H1 (cell line): ENCODE data around the gene ADGRL3. TPM values are rescaled to one million over a fixed set of nuclear protein-coding genes. Genes with fewer than 3 reads are reported as not detected.

Experiments
- CTCF ChIA-PET: fragments of 300-600 bp; sonication (Branson Sonifier 250); formaldehyde crosslinking; loops from one replicate; lab custom pipeline; 2021; ENCODE audit not compliant: partially characterized antibody; lab: Charles Lee
- POLR2A ChIA-PET: fragments of 300-600 bp; sonication (Branson Sonifier 250); formaldehyde crosslinking; loops from one replicate; lab custom pipeline; 2021; ENCODE audit warnings: inconsistent platforms; ENCODE audit not compliant: partially characterized antibody; lab: Charles Lee
- DNase-seq, 2 experiments: peaks; one replicate each; pipeline versions ENCODE4 v3.0.0 to v3.0.0-alpha.2; 2010 to 2022; ENCODE audit warnings: low spot score in 2 of 2, low read depth in 1 of 2, mixed read lengths in 1 of 2
- FAIRE-seq: peaks from 2 replicates; lab custom pipeline; 2011; peaks lifted over from hg19 to GRCh38; lab: Jason Lieb, UNC
- H2AFZ ChIP-seq: 2 replicates; pipeline ENCODE4 v1.8.1; 2012; ENCODE audit warnings: low read length, inconsistent platforms
- H2AK5ac ChIP-seq: 2 replicates; pipeline ENCODE4 v1.6.1; 2013; ENCODE audit warnings: low read depth, low read length
- H2BK120ac ChIP-seq: replicated peaks from 2 replicates; pipeline ENCODE3; 2013; ENCODE audit warnings: low read depth, low read length, inconsistent platforms
- H2BK12ac ChIP-seq: 2 replicates; pipeline ENCODE4 v1.6.1; 2013; ENCODE audit warnings: low read depth, low read length
- H2BK15ac ChIP-seq: 2 replicates; pipeline ENCODE4 v1.6.1; 2013; ENCODE audit warnings: low read length
- H2BK20ac ChIP-seq: 2 replicates; pipeline ENCODE4 v1.6.1; 2013; ENCODE audit warnings: low read length
- H2BK5ac ChIP-seq: 2 replicates; pipeline ENCODE4 v1.6.1; 2013; ENCODE audit warnings: low read depth, low read length
- H3K14ac ChIP-seq: 2 replicates; pipeline ENCODE4 v1.6.1; 2013; ENCODE audit warnings: inconsistent platforms; ENCODE audit not compliant: insufficient read length
- H3K18ac ChIP-seq: 2 replicates; pipeline ENCODE4 v1.6.1; 2013; ENCODE audit warnings: low read length; ENCODE audit errors: extremely low read depth
- H3K23ac ChIP-seq: 2 replicates; pipeline ENCODE4 v1.6.1; 2013; ENCODE audit warnings: inconsistent platforms; ENCODE audit not compliant: insufficient read length
- H3K23me2 ChIP-seq: 2 replicates; pipeline ENCODE4 v1.6.1; 2013; ENCODE audit warnings: low read depth, low read length
- H3K27ac ChIP-seq: 2 replicates; pipeline ENCODE4 v1.6.1; 2011; ENCODE audit warnings: low read depth, low read length, inconsistent platforms
- H3K27me3 ChIP-seq, 4 experiments: replicated peaks in 1 of 4; 1 replicate in 1 of 4; 2 replicates in 3 of 4; pipeline versions ENCODE4 v1.6.1 to v1.8.1; 2011 to 2013; ENCODE audit warnings: low read length in 3 of 4, mild to moderate bottlenecking in 3 of 4, inconsistent platforms in 2 of 4, mixed read lengths in 2 of 4, moderate library complexity in 1 of 4; ENCODE audit not compliant: control insufficient read depth in 3 of 4, insufficient read depth in 3 of 4; ENCODE audit errors: extremely low read depth in 1 of 4
- H3K36me3 ChIP-seq, 4 experiments: 2 replicates each; pipeline versions ENCODE4 v1.6.1 to v1.8.1; 2011 to 2013; ENCODE audit warnings: mild to moderate bottlenecking in 4 of 4, low read length in 3 of 4, moderate library complexity in 2 of 4, control low read depth in 1 of 4, inconsistent platforms in 1 of 4; ENCODE audit not compliant: insufficient read depth in 4 of 4, control insufficient read depth in 2 of 4
- H3K4ac ChIP-seq: replicated peaks from 2 replicates; pipeline ENCODE3; 2013; ENCODE audit warnings: low read length, low read depth, mixed read lengths, inconsistent platforms; ENCODE audit not compliant: insufficient read length
- H3K4me1 ChIP-seq, 4 experiments: replicated peaks in 1 of 4; 1 replicate in 1 of 4; 2 replicates in 3 of 4; pipeline versions ENCODE4 v1.6.1 to v1.8.1; 2011 to 2013; ENCODE audit warnings: low read length in 3 of 4, inconsistent platforms in 2 of 4, mixed read lengths in 1 of 4; ENCODE audit not compliant: insufficient read depth in 4 of 4, control insufficient read depth in 3 of 4
- H3K4me2 ChIP-seq, 2 experiments: 2 replicates each; pipeline versions ENCODE4 v1.6.1 to v1.8.1; 2011 to 2013; ENCODE audit warnings: low read depth in 2 of 2, low read length in 2 of 2, control low read depth in 1 of 2, inconsistent platforms in 1 of 2, mild to moderate bottlenecking in 1 of 2; ENCODE audit not compliant: insufficient read depth in 1 of 2
- H3K4me3 ChIP-seq, 4 experiments: fragments of 200-600, 300-600 bp in 1 of 4; sonication (generic), shearing (Covaris generic), sonication (Bioruptor Twin) in 1 of 4; 2 replicates each; pipeline versions ENCODE4 v1.5.1 to v1.8.1; 2011 to 2016; ENCODE audit warnings: low read length in 4 of 4, low read depth in 3 of 4, control low read depth in 2 of 4, inconsistent platforms in 2 of 4, mild to moderate bottlenecking in 2 of 4, mixed read lengths in 1 of 4, moderate library complexity in 1 of 4; ENCODE audit not compliant: insufficient read depth in 2 of 4; ENCODE audit errors: extremely low read depth in 1 of 4
- H3K56ac ChIP-seq: replicated peaks from 2 replicates; pipeline ENCODE3; 2013; ENCODE audit warnings: low read depth, mild to moderate bottlenecking, mixed read lengths, low read length, inconsistent platforms; ENCODE audit not compliant: insufficient read length
- H3K79me1 ChIP-seq: 2 replicates; pipeline ENCODE4 v1.6.1; 2013; ENCODE audit warnings: low read depth, low read length, control low read depth
- H3K79me2 ChIP-seq, 2 experiments: 2 replicates each; pipeline versions ENCODE4 v1.6.1 to v1.8.1; 2012 to 2013; ENCODE audit warnings: low read length in 2 of 2, mild to moderate bottlenecking in 2 of 2, inconsistent platforms in 1 of 2; ENCODE audit not compliant: insufficient read depth in 2 of 2, control insufficient read depth in 1 of 2
- H3K9ac ChIP-seq, 4 experiments: replicated peaks in 1 of 4; 1 replicate in 1 of 4; 2 replicates in 3 of 4; pipeline versions ENCODE4 v1.6.1 to v1.8.1; 2011 to 2013; ENCODE audit warnings: low read depth in 3 of 4, low read length in 3 of 4, control low read depth in 2 of 4, mild to moderate bottlenecking in 2 of 4, moderate library complexity in 2 of 4, inconsistent platforms in 1 of 4; ENCODE audit errors: extremely low read depth in 1 of 4
- H3K9me3 ChIP-seq, 2 experiments: 2 replicates each; pipeline versions ENCODE4 v1.6.1 to v1.8.1; 2012 to 2013; ENCODE audit warnings: mild to moderate bottlenecking in 2 of 2, moderate library complexity in 2 of 2, control low read depth in 1 of 2, inconsistent platforms in 1 of 2, low read depth in 1 of 2, low read length in 1 of 2, mixed read lengths in 1 of 2; ENCODE audit not compliant: insufficient read depth in 2 of 2
- H4K20me1 ChIP-seq, 2 experiments: replicated peaks in 1 of 2; 2 replicates each; pipeline versions ENCODE3 to v1.8.1; 2011 to 2013; ENCODE audit warnings: inconsistent platforms in 2 of 2, low read length in 2 of 2, mild to moderate bottlenecking in 1 of 2; ENCODE audit not compliant: insufficient read depth in 2 of 2, control insufficient read depth in 1 of 2
- H4K5ac ChIP-seq: 2 replicates; pipeline ENCODE4 v1.6.1; 2013; ENCODE audit warnings: low read length, low read depth, mixed read lengths, inconsistent platforms; ENCODE audit not compliant: insufficient read length
- H4K8ac ChIP-seq: 2 replicates; pipeline ENCODE4 v1.8.0; 2013; ENCODE audit warnings: mild to moderate bottlenecking, moderate library complexity, low read length, inconsistent platforms; ENCODE audit not compliant: insufficient read depth; ENCODE audit errors: extremely low read depth
- H4K91ac ChIP-seq: replicated peaks from 2 replicates; pipeline ENCODE3; 2013; ENCODE audit warnings: low read length, mixed read lengths, inconsistent platforms; ENCODE audit not compliant: insufficient read length
- ATF3 ChIP-seq: IDR thresholded peaks from 2 replicates; pipeline ENCODE4 v1.6.1; 2011; ENCODE audit warnings: low read depth, mild to moderate bottlenecking, low read length; ENCODE audit not compliant: insufficient read depth
- GABPA ChIP-seq: IDR thresholded peaks from 2 replicates; pipeline ENCODE4 v1.6.1; 2011; ENCODE audit warnings: mild to moderate bottlenecking, low read length, moderate library complexity, borderline replicate concordance; ENCODE audit not compliant: insufficient read depth
- HDAC6 ChIP-seq: IDR thresholded peaks from one replicate; pipeline ENCODE4 v1.7.1; 2012; ENCODE audit warnings: low read depth, mild to moderate bottlenecking, inconsistent platforms, low read length, moderate library complexity
- JUND ChIP-seq: IDR thresholded peaks from 2 replicates; pipeline ENCODE4 v1.6.1; 2011; ENCODE audit warnings: mild to moderate bottlenecking, improper control_type of control experiment, low read length
- TCF12 ChIP-seq: IDR thresholded peaks from 2 replicates; pipeline ENCODE4 v1.6.1; 2011; ENCODE audit warnings: low read depth, mild to moderate bottlenecking, low read length
- WGBS, 2 experiments: shearing (Covaris generic) in 1 of 2; methylation state at CpG; one replicate each; pipeline versions ENCODE4 v1.1.6 to v1.1.7; 2013 to 2015; ENCODE audit warnings: low lambda C conversion rate in 2 of 2, mixed read lengths in 2 of 2, inconsistent platforms in 1 of 2, low coverage in 1 of 2, missing lambda C conversion rate in 1 of 2; ENCODE audit not compliant: insufficient replicate concordance in 2 of 2, insufficient coverage in 1 of 2, insufficient read length in 1 of 2; ENCODE audit errors: extremely low coverage in 1 of 2, missing lambda C conversion rate in 1 of 2; 5-methylcytosine and 5-hydroxymethylcytosine counted together
- polyA plus RNA-seq, 7 experiments: library from polyadenylated mRNA; depleted of rRNA in 3 of 7; stranded (reverse) in 5 of 7; unstranded in 2 of 7; fragments of >200 nt in 5 of 7; fragments of 200-250 nt in 2 of 7; gene quantifications; 1 replicate in 5 of 7; 2 replicates in 1 of 7; 4 replicates in 1 of 7; pipeline versions ENCODE4 v1.2.1 to v1.2.3, GENCODE V29; 2011 to 2013; ENCODE audit warnings: missing spikeins in 2 of 7, mixed read lengths in 2 of 7
- total RNA-seq: library from RNA; stranded (reverse); fragmentation: NEBNext Ultra II Directional; extraction: Animal tissue kit (Norgen Biotek cat#: 25700); gene quantifications from 2 replicates; pipeline ENCODE4 v1.2.1, GENCODE V29; 2021
- TF ChIP-seq, protein P1 (sequence below): IDR thresholded peaks from 2 replicates; pipeline ENCODE4 v1.6.1; 2012; ENCODE audit warnings: inconsistent platforms

Gene ADGRL3
- total and polyA plus RNA-seq, 2 of the 8 experiments (the other 6 are each of a cell fraction or from before 2014, with no cell fraction given), result 6.6 to 13.0 TPM

GRCh38 chr4:61277785-61278760, 77.9 kb downstream of the ADGRL3 start:
- Histone ChIP-seq H3K27me3 (no peaks in the 10 kb centered on the region), H3K23ac (no peak overlapping the region), H4K8ac (no peak overlapping the region), H3K79me1 (no peaks in the 10 kb centered on the region), H4K91ac (no peak overlapping the region), H2BK12ac (no peak overlapping the region), H3K4me3 (no peak overlapping the region), H3K79me2 (peaks cover 0 to 4% of the 10 kb centered on the region in 2 experiments; a peak in 2 of 4 replicates), H2BK15ac (no peak overlapping the region), H2AK5ac (no peak overlapping the region), H3K4me1 (no peaks in the 10 kb centered on the region), H3K56ac (no peak overlapping the region), H2BK5ac (no peak overlapping the region), H3K23me2 (no peaks in the 10 kb centered on the region), H2AFZ (no peak overlapping the region), H2BK20ac (no peak overlapping the region), H3K27ac (no peak overlapping the region), H2BK120ac (no peak overlapping the region), H3K18ac (no peak overlapping the region), H4K20me1 (no peaks in the 10 kb centered on the region), H3K4ac (no peak overlapping the region), H3K9ac (no peak overlapping the region), H3K36me3 (no peaks in the 10 kb centered on the region), H3K9me3 (no peaks in the 10 kb centered on the region), H3K14ac (no peak overlapping the region), H3K4me2 (no peak overlapping the region), H4K5ac (no peak overlapping the region)
- CTCF ChIA-PET, result interaction anchor here (1.1 kb wide), 1 partner anchor 15 kb away, joined by 3 read pairs; no protein-coding TSS in a partner anchor
- TF ChIP-seq ATF3 (no peak), GABPA (no peak), JUND (no peak), HDAC6 (no peak), TCF12 (no peak)
- TF ChIP-seq, protein P1, sequence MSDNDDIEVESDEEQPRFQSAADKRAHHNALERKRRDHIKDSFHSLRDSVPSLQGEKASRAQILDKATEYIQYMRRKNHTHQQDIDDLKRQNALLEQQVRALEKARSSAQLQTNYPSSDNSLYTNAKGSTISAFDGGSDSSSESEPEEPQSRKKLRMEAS, result no peak
- DNase-seq (no peak), FAIRE-seq (no peak)
- POLR2A ChIA-PET, result interaction anchor here (1.5 kb wide), 1 partner anchor 15 kb away, joined by 4 read pairs; no protein-coding TSS in a partner anchor
- 90% methylated on average over 5 of the region's 5 CpGs; no CpG with 5 or more reads in 1 of the 2 experiments for WGBS, 2 experiments
